HG02759 (cell line): ENCODE measurements around the gene CCN5.
"Not testable (repeated sequence)": the region's sequence is repeated elsewhere in the genome, so short reads cannot be mapped to it uniquely, and the experiment has no call there.

Experiments
- ATAC-seq: cut with Tn5 transposase; IDR thresholded peaks from one replicate; pipeline ENCODE4 v1.9.1; 2021; ENCODE audit warnings: mild to moderate bottlenecking, moderate library complexity; ENCODE audit not compliant: unreplicated experiment

CCN5 gene, protein sequence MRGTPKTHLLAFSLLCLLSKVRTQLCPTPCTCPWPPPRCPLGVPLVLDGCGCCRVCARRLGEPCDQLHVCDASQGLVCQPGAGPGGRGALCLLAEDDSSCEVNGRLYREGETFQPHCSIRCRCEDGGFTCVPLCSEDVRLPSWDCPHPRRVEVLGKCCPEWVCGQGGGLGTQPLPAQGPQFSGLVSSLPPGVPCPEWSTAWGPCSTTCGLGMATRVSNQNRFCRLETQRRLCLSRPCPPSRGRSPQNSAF

DNA sequence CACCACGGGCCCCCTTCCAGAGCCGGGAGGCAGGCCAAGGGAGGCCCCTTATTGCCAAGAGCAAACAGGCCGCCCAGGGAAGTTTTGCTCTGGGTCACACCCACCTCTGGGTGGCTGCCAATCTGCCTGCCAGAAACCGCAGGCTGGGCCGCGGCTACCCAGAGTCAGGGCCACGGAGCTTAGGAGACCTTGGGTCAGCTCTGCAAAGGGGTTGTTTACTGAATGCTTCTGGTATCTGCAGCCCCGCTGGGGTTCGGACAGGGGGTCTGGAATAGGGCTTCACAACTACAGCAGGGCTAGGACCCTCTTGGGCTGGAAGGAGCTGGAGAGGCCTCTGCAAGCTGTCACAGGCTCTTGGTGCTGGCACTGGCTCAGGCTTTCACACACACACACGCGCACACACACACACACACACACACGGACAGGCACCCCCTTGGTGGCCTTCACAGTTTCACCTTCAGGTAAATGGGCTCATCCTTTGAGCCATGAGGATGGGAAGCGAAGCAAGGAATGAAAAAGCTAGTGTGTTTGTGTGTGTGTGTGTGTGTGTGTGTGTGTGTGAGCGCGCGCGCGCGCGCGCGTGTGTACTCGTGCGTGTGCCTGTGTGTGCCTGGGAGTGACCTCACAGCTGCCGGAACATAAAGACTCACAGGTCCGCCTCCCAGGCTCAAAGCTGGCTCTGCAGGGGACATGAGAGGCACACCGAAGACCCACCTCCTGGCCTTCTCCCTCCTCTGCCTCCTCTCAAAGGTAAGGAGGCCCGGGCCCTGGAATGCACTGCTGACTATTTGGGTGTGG is at the start of gene CCN5:
TSS of gene CCN5 (plus strand) at position 669 of the 798 bp plus-strand sequence. CDS start at position 691, 22 bp downstream.
- no peak for ATAC-seq

DNA sequence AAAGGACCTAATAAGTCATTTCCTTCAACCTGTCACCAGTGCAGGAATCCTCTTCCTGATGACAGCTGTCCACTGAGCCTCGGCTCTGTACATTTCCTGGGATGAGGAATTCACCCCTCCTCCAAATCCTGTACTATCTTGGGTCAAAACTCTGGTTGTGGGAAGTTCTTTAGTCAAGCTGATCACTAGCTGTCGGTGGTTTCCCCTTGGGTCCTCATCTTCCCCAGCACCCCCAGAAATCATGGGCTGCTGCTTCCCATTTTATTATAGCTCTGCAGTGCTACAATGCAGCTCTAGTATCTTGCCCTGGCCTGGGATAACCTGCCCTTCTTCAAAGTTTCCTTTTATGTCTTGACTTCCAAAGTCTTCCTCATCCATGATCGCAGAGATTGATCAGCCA is 49.1 kb upstream of the CCN5 start:
- no peak for ATAC-seq

- not testable (repeated sequence) for ATAC-seq
These were observed 44.3 kb upstream of the CCN5 start for GRCh38 chr20:44670851-44671250.

- ATAC-seq = not testable (repeated sequence)
These were observed 43.6 kb upstream of the CCN5 start for GRCh38 chr20:44671541-44671940.

DNA sequence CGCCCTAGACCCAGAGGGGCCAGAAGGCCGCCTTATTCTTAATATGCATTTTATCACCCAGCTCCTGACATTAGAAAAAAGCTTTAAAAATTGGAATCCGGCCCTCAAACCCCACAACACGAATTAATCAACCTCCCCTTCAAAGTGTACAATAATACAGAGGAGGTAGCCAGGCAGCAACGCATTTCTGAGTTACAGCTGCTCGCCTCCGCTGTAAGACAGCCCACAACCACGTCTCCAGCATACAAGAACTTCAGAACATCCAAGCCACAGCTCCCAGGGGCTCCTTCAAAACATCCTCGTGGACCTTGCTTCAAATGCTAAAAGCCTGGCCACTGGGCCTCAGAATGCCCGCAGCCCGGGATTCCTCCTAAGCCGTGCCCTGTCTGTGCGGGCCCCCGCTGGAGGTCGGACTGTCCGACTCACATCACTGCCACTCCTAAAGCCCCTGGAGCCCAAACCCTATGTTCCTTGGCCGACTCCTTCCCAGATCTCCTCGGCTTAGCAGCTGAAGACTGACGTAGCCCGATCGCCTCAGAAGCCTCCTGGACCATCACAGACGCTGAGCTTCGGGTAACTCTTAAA is 42.8 kb upstream of the CCN5 start:
- ATAC-seq = not testable (repeated sequence)

DNA sequence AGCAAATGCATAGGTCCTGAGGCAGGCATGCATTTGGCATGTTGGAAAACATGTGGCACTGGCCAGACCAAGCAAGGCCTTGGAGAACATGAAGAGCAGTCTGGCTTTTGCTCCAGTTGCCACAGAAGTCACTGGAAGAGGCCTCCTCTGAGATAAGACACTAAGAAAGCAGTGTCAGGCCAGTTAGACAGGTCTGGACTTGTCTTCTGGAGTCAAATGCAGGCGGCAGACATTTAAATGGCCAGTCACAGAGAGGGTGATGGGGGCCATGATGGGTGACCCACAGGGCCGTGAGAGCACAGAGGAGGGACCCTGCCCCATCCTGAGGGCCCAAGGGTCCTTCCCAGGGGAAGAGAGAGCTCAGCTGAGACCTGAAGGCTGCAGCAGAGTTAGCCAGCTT is 36.9 kb upstream of the CCN5 start:
- ATAC-seq = no peak

DNA sequence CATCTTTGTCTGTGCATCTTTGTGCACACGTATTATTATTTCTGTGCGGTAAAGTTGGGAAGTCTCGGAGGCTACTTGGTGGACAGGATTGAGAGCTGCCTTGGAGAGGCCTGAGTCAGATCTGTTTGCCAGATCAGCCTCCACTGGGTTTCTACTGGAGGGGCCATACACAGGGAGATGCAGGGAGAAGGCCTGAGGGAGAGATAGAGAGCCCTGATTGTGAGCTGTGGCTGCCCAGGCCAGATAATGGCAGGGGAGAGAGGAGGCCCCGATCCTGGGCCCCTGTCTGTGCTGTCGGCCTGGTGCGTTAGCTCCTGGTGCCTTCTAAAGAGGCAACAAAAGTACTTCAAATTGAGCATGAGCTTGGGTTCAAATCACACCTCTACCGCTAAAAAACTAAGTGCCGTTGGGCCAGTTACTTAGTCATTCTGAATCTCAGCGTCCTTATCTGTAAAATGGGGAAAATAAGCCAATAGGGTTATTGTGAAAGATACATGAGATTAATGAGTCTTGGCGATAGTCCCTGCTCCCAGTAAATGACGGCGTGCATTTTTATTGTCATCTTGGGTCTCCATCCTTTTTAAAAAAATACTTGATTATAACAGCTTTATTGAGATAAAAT is 36.1 kb upstream of the CCN5 start:
- no peak for ATAC-seq

DNA sequence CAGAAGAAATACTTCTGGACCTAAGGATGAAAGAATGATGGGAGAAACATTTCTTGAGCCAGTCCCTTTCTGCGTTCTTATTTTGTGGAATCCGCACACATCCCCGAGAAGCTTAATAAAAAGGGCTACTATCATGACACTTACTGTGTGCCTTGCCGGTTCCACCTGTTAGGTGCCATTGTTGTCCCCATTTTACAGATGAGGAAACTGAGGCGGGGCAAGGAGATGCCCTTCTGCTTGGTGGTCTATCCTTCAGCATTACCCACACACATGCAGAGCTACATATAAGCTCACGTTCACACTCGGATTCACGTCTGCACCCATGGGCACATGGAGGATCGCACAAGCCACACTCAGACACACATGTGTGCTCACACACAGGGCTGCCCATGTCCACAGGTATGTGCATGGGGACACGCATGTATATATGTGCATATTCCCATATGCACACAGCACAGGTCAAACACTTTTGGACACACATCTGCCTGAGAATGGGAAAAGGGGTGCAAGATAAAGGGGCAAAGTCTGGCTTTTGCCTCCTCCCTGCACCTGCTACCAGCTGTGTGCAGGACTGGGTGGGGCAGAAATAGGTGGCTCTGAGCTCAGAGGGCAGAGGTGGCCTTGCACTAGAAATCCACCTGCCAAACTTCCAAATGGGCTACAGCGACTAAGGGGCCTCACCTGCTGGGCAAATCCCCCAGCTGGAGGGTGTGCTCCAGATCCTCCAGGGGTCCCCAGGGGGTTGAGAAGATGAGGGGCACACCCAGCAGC is 33.2 kb upstream of the CCN5 start:
- ATAC-seq = no peak

DNA sequence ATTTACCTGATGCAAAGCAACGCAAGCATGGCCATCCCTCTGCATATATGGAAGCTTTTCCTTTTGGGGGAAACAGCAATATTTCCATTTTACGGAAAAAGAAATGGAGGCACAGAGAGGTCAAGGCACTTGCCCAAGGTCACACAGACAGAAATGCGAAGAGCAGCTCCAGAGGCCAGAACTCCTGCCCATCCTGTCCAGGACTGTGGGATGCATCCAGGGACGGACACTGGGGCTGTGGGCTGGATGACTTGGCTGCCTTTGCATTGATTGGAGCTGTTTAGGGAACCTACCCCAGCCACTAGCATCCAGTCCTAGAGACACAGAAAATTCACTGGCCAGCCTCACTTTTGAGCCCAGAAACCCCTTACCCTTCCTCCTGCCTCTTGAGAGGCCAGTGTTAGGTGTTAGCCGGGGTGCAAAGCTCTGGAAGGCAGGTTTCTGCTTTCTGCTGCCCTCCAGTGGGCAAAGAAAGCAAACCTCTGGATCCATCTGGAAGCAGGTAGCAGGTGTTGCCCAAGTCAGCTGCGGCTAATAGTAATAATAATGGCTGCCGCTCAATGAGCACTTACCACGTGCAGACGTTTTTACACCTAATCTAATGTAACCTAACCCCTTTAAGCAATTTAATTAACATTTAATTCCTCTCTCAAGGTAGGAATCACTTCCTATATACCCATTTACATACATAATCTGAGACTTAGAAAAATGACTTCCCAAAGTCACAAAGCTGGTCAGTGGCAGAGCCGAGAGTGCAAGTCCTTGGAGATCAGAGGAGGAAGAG is 31.7 kb upstream of the CCN5 start:
- ATAC-seq = peak; percentile 65

- ATAC-seq = no peak
These were observed 30.9 kb upstream of the CCN5 start for GRCh38 chr20:44684047-44684967.

- ATAC-seq = no peak
These were observed 28.2 kb upstream of the CCN5 start for GRCh38 chr20:44686934-44687333.

GRCh38 chr20:44688053-44688625 is 27.0 kb upstream of the CCN5 start:
- no peak for ATAC-seq

GRCh38 chr20:44689809-44690208 is 25.4 kb upstream of the CCN5 start:
- no peak for ATAC-seq

DNA sequence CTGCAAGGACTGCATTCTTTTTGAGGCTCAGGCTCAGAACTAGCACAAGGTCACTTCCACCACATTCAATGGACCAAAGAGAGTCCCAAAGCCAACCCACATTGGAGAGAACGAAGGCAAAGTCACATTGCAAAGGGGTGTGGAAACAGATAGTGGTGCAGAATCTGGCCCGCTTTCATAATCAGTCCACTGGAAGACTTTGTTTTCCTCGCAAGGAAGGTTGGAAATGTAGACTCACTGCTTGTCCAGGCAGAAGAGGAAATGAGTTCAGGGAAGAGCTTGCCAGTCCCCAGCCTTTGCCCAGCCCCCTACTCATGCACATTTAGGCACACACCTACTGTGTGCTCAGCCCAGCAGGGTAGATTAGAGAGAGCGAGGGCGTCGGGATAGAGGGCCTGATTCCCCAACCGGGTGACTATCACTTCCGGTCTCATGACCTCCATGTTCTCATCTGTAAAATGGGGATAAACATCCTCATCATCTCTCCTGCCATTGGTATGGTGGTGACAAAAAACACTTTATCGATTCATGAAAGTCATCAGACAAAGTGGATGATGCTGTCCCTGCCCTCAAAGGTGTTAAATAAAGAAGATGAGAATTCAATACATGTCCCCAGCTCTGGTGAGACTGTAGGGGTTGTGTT is 24.3 kb upstream of the CCN5 start:
- ATAC-seq = no peak

- ATAC-seq = no peak
These were observed 23.4 kb upstream of the CCN5 start for GRCh38 chr20:44691424-44692423.

- ATAC-seq = no peak
These were observed 22.2 kb upstream of the CCN5 start for GRCh38 chr20:44692932-44693480.

DNA sequence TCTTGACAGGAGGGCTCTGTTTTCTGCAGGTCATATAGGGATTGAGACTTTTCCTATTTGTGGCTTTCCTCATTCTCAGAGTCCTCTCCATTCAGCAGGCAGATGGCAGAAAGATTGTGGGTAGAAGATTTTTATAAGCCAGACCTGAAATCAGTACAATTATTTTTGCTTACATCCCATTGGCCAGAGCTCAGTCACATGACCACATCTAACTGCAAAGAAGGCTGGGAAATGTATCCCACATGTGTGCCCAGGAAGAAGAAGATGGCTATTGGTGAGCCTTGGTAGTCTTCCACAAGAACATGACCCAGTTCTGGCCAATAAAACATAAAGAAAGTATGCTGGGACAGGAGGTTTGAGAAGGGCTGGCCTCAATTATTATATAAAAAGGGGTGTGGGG is 21.5 kb upstream of the CCN5 start:
- no peak for ATAC-seq
